SU-DHL-6 (cell line): ENCODE measurements around the gene MRPS5.

Experiments used
- H2AFZ ChIP-seq: fragments of 200-600 bp; sonication (generic); 2 replicates; pipeline ENCODE4 v1.6.1; 2014; ENCODE audit warnings: low read depth, mild to moderate bottlenecking, moderate library complexity, mixed read lengths, antibody characterized with exemption, low read length; ENCODE audit not compliant: severe bottlenecking
- H3F3A ChIP-seq: fragments of 200-600 bp; shearing (Covaris generic); 2 replicates; pipeline ENCODE4 v1.6.0; 2016; ENCODE audit warnings: antibody characterized with exemption, mild to moderate bottlenecking; ENCODE audit not compliant: insufficient read depth
- H3K27ac ChIP-seq: fragments of 200-600 bp; sonication (generic); 2 replicates; pipeline ENCODE4 v1.5.1; 2016; ENCODE audit warnings: low read depth, mild to moderate bottlenecking, low read length, moderate library complexity, mixed read lengths
- H3K27me3 ChIP-seq: fragments of 200-600 bp; sonication (generic), shearing (Covaris generic); 2 replicates; pipeline ENCODE4 v1.6.0; 2014; ENCODE audit warnings: mild to moderate bottlenecking, low read length
- H3K36me3 ChIP-seq: fragments of 200-600 bp; sonication (generic); 2 replicates; pipeline ENCODE4 v1.6.1; 2014; ENCODE audit warnings: mild to moderate bottlenecking, low read length, mixed read lengths
- H3K4me2 ChIP-seq: fragments of 300-600, 200-600 bp; shearing (Covaris generic), sonication (generic); 2 replicates; pipeline ENCODE4 v1.6.0; 2014; ENCODE audit warnings: low read length, low read depth, mild to moderate bottlenecking; ENCODE audit not compliant: poor library complexity, severe bottlenecking
- H3K4me3 ChIP-seq: fragments of 200-600 bp; sonication (generic); 2 replicates; pipeline ENCODE4 v1.5.1; 2014; ENCODE audit warnings: antibody characterized with exemption, low read length, mild to moderate bottlenecking, mixed read lengths; ENCODE audit not compliant: insufficient read depth, poor library complexity, severe bottlenecking
- H3K79me2 ChIP-seq: fragments of 200-600 bp; sonication (generic); 2 replicates; pipeline ENCODE4 v1.6.1; 2014; ENCODE audit warnings: mild to moderate bottlenecking, low read length, moderate library complexity; ENCODE audit not compliant: insufficient read depth
- H3K9ac ChIP-seq: fragments of 200-600 bp; sonication (generic); 2 replicates; pipeline ENCODE4 v1.7.0; 2014; ENCODE audit warnings: mild to moderate bottlenecking, low read length
- H3K9me2 ChIP-seq: fragments of 200-600 bp; sonication (generic); replicated peaks from 2 replicates; pipeline ENCODE4 v1.6.1; 2014; ENCODE audit warnings: low read length; ENCODE audit not compliant: insufficient read depth
- H3K9me3 ChIP-seq: fragments of 200-600 bp; sonication (generic); 2 replicates; pipeline ENCODE4 v1.6.1; 2014; ENCODE audit warnings: low read length, mixed read lengths; ENCODE audit not compliant: insufficient read depth
- H4K20me1 ChIP-seq: fragments of 200-600 bp; sonication (generic); 2 replicates; pipeline ENCODE4 v1.6.1; 2014; ENCODE audit warnings: low read depth, mild to moderate bottlenecking, antibody characterized with exemption, low read length, moderate library complexity, mixed read lengths
- CTCF ChIP-seq: fragments of 200-600 bp; sonication (generic); IDR thresholded peaks from one replicate; pipeline ENCODE4 v1.5.1; 2017; ENCODE audit warnings: antibody characterized with exemption, mild to moderate bottlenecking, low read length, moderate library complexity; ENCODE audit not compliant: insufficient read depth, poor library complexity, severe bottlenecking
- EZH2phosphoT487 ChIP-seq: fragments of 200-600 bp; sonication (generic), shearing (Covaris generic); conservative IDR thresholded peaks from 2 replicates; pipeline ENCODE4 v1.6.1; 2018; ENCODE audit warnings: mild to moderate bottlenecking, antibody characterized with exemption, low read length, moderate library complexity, mixed read lengths

Gene MRPS5

GRCh38 chr2:95087379-95087778 lies 34.2 kb downstream of the MRPS5 start:
- TF ChIP-seq CTCF (no peak), EZH2phosphoT487 (no peak)

DNA sequence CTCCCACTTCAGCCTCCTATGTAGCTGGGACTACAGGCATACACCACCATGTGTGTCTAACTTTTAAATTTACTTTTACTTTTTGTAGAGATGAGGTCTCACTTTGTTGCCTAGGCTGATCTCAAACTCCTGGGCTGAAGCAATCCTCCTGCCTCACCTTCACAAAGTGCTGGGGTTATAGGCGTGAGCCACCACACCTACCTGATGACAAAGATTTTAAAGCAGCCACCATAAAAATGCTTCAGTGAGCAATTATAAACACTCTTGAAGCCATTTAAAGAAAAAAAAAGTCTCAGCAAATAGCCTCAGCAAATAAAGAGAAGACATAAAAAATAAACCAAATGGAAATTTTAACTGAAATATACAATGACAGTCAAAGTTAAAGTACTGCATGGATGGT lies 35.6 kb downstream of the MRPS5 start:
- TF ChIP-seq EZH2phosphoT487 (no peak), CTCF (no peak)
- H3K4me2 ChIP-seq, result no peak overlapping the region
- no peaks in the 10 kb centered on the region for H3K79me2 ChIP-seq
- H4K20me1 ChIP-seq, result no peaks in the 10 kb centered on the region
- no peaks in the 10 kb centered on the region; the same call in 1 of the 2 replicates for H3F3A ChIP-seq
- no peaks in the 10 kb centered on the region for H3K27me3 ChIP-seq
- H3K36me3 ChIP-seq, result peaks cover 14% of the 10 kb centered on the region
- no peak overlapping the region for H3K9ac ChIP-seq
- H3K9me2 ChIP-seq, result no peaks in the 10 kb centered on the region
- H2AFZ ChIP-seq, result no peak overlapping the region
- no peaks in the 10 kb centered on the region for H3K9me3 ChIP-seq
- no peak overlapping the region for H3K4me3 ChIP-seq
- no peak overlapping the region for H3K27ac ChIP-seq

More at GRCh38 chr2:95087379-95087778, 34.2 kb downstream of the MRPS5 start:
- no peaks in the 10 kb centered on the region for H3K9me2 ChIP-seq
- no peak overlapping the region for H3K9ac ChIP-seq
- no peak overlapping the region for H3K4me2 ChIP-seq
- H3K79me2 ChIP-seq, result no peaks in the 10 kb centered on the region
- H3K9me3 ChIP-seq, result no peaks in the 10 kb centered on the region
- H4K20me1 ChIP-seq, result no peaks in the 10 kb centered on the region
- no peak overlapping the region for H3K4me3 ChIP-seq
- no peaks in the 10 kb centered on the region for H3K27me3 ChIP-seq
- no peaks in the 10 kb centered on the region; the same call in 1 of the 2 replicates for H3F3A ChIP-seq
- no peak overlapping the region for H3K27ac ChIP-seq
- peaks cover 14% of the 10 kb centered on the region for H3K36me3 ChIP-seq
- no peak overlapping the region for H2AFZ ChIP-seq

- H3K9ac ChIP-seq, result no peak overlapping the region
- no peaks in the 10 kb centered on the region for H3K27me3 ChIP-seq
- H3K9me3 ChIP-seq, result no peaks in the 10 kb centered on the region
- no peak overlapping the region for H2AFZ ChIP-seq
- peaks cover 13% of the 10 kb centered on the region for H3K36me3 ChIP-seq
- no peak overlapping the region for H3K4me2 ChIP-seq
- no peaks in the 10 kb centered on the region for H3K9me2 ChIP-seq
- no peak overlapping the region for H3K27ac ChIP-seq
- no peaks in the 10 kb centered on the region; the same call in 1 of the 2 replicates for H3F3A ChIP-seq
- no peak overlapping the region for H3K4me3 ChIP-seq
- H4K20me1 ChIP-seq, result no peaks in the 10 kb centered on the region
- TF ChIP-seq CTCF (no peak), EZH2phosphoT487 (no peak)
- no peaks in the 10 kb centered on the region for H3K79me2 ChIP-seq
Measured at GRCh38 chr2:95082477-95082876, 39.1 kb downstream of the MRPS5 start.
